ENCODE data around the gene FGF10. TPM values are rescaled to one million over a fixed set of nuclear protein-coding genes. Genes with fewer than 3 reads are reported as not detected.

The FGF10 gene
- total and polyA plus RNA-seq, 7 experiments from 2014 or later, result not detected

GRCh38 chr5:44332285-44332971, 56.8 kb downstream of the FGF10 start:
- no peak overlapping the region for H3K27ac ChIP-seq (ENCODE audit: low read depth, low read length)
- H3K27me3 Mint-ChIP-seq, result no peaks in the 10 kb centered on the region
- peaks cover 0 to 2% (median 0%) of the 10 kb centered on the region in 11 donors for H3K9me3 Mint-ChIP-seq
- H3K4me1 Mint-ChIP-seq, result no peaks in the 10 kb centered on the region
- H3K4me3 Mint-ChIP-seq, result no peak overlapping the region
- ATAC-seq, result no peak
- H3K27me3 ChIP-seq (ENCODE audit: control insufficient read depth in 2 of 2, insufficient read depth in 2 of 2, low read length in 2 of 2), result no peaks in the 10 kb centered on the region
- no peaks in the 10 kb centered on the region for H3K9me3 ChIP-seq (ENCODE audit: control insufficient read depth in 2 of 3, low read length in 3 of 3)
- no peaks in the 10 kb centered on the region for H3K36me3 Mint-ChIP-seq
- no peak overlapping the region for H3K27ac Mint-ChIP-seq
- no peaks in the 10 kb centered on the region for H3K4me1 ChIP-seq (ENCODE audit: control insufficient read depth in 2 of 2, insufficient read depth in 2 of 2, low read length in 2 of 2)
- CTCF ChIA-PET, result no interaction called here
- intact Hi-C loops (cut with micrococcal nuclease), result no loop called here
- DNase-seq, result no peak
- POLR2A ChIA-PET, result no interaction called here
- no peak overlapping the region for H3K4me3 ChIP-seq (ENCODE audit: low read length)
- no peaks in the 10 kb centered on the region for H3K36me3 ChIP-seq (ENCODE audit: control insufficient read depth in 2 of 3, insufficient read depth in 3 of 3, low read length in 3 of 3)

- Mint-ChIP-seq H3K27me3 (no peaks in the 10 kb centered on the region), H3K4me1 (no peaks in the 10 kb centered on the region), H3K9me3 (peaks cover 0 to 2% (median 0%) of the 10 kb centered on the region in 11 donors), H3K4me3 (no peak overlapping the region), H3K27ac (no peak overlapping the region), H3K36me3 (no peaks in the 10 kb centered on the region)
- intact Hi-C loops (cut with micrococcal nuclease), result no loop called here
- Histone ChIP-seq H3K9me3 (ENCODE audit: control insufficient read depth in 2 of 3, low read length in 3 of 3) (no peaks in the 10 kb centered on the region), H3K36me3 (ENCODE audit: control insufficient read depth in 2 of 3, insufficient read depth in 3 of 3, low read length in 3 of 3) (no peaks in the 10 kb centered on the region), H3K4me3 (ENCODE audit: low read length) (no peak overlapping the region), H3K4me1 (ENCODE audit: control insufficient read depth in 2 of 2, insufficient read depth in 2 of 2, low read length in 2 of 2) (no peaks in the 10 kb centered on the region), H3K27me3 (ENCODE audit: control insufficient read depth in 2 of 2, insufficient read depth in 2 of 2, low read length in 2 of 2) (no peaks in the 10 kb centered on the region), H3K27ac (ENCODE audit: low read depth, low read length) (no peak overlapping the region)
- ATAC-seq (no peak), DNase-seq (no peak)
- ChIA-PET POLR2A (no interaction called here), CTCF (no interaction called here)
Measured at GRCh38 chr5:44331471-44332050, 57.7 kb downstream of the FGF10 start.

GRCh38 chr5:44329716-44330115, 59.5 kb downstream of the FGF10 start:
- Histone ChIP-seq H3K4me1 (ENCODE audit: control insufficient read depth in 2 of 2, insufficient read depth in 2 of 2, low read length in 2 of 2) (no peaks in the 10 kb centered on the region), H3K36me3 (ENCODE audit: control insufficient read depth in 2 of 3, insufficient read depth in 3 of 3, low read length in 3 of 3) (no peaks in the 10 kb centered on the region), H3K9me3 (ENCODE audit: control insufficient read depth in 2 of 3, low read length in 3 of 3) (no peaks in the 10 kb centered on the region), H3K27ac (ENCODE audit: low read depth, low read length) (no peak overlapping the region), H3K27me3 (ENCODE audit: control insufficient read depth in 2 of 2, insufficient read depth in 2 of 2, low read length in 2 of 2) (no peaks in the 10 kb centered on the region), H3K4me3 (ENCODE audit: low read length) (no peak overlapping the region)
- H3K9me3 Mint-ChIP-seq, result peaks cover 0 to 5% (median 0%) of the 10 kb centered on the region in 11 donors
- no peaks in the 10 kb centered on the region for H3K4me1 Mint-ChIP-seq
- intact Hi-C loops (cut with micrococcal nuclease), result no loop called here
- CTCF ChIA-PET, result no interaction called here
- no peaks in the 10 kb centered on the region for H3K27me3 Mint-ChIP-seq
- POLR2A ChIA-PET, result no interaction called here
- no peak overlapping the region for H3K4me3 Mint-ChIP-seq
- no peak overlapping the region for H3K27ac Mint-ChIP-seq
- no peak for ATAC-seq
- H3K36me3 Mint-ChIP-seq, result no peaks in the 10 kb centered on the region
- no peak for DNase-seq

GRCh38 chr5:44321144-44321725, 68.0 kb downstream of the FGF10 start:
- Histone ChIP-seq H3K9me3 (ENCODE audit: control insufficient read depth in 2 of 3, low read length in 3 of 3) (no peaks in the 10 kb centered on the region), H3K36me3 (ENCODE audit: control insufficient read depth in 2 of 3, insufficient read depth in 3 of 3, low read length in 3 of 3) (no peaks in the 10 kb centered on the region), H3K4me1 (ENCODE audit: control insufficient read depth in 2 of 2, insufficient read depth in 2 of 2, low read length in 2 of 2) (no peaks in the 10 kb centered on the region), H3K27ac (ENCODE audit: low read depth, low read length) (no peak overlapping the region), H3K27me3 (ENCODE audit: control insufficient read depth in 2 of 2, insufficient read depth in 2 of 2, low read length in 2 of 2) (no peaks in the 10 kb centered on the region), H3K4me3 (ENCODE audit: low read length) (no peak overlapping the region)
- Mint-ChIP-seq H3K4me3 (no peak overlapping the region), H3K36me3 (no peaks in the 10 kb centered on the region), H3K4me1 (no peaks in the 10 kb centered on the region), H3K9me3 (peaks cover 0 to 11% (median 2%) of the 10 kb centered on the region in 11 donors), H3K27ac (no peak overlapping the region), H3K27me3 (no peaks in the 10 kb centered on the region)
- ATAC-seq (no peak), DNase-seq (no peak)
- POLR2A ChIA-PET, result no interaction called here
- CTCF ChIA-PET, result no interaction called here
- intact Hi-C loops (cut with micrococcal nuclease), result no loop called here

GRCh38 chr5:44320188-44320587, 69.0 kb downstream of the FGF10 start:
- ATAC-seq (no peak), DNase-seq (no peak)
- ChIA-PET CTCF (no interaction called here), POLR2A (no interaction called here)
- Histone ChIP-seq H3K36me3 (ENCODE audit: control insufficient read depth in 2 of 3, insufficient read depth in 3 of 3, low read length in 3 of 3) (no peaks in the 10 kb centered on the region), H3K4me1 (ENCODE audit: control insufficient read depth in 2 of 2, insufficient read depth in 2 of 2, low read length in 2 of 2) (no peaks in the 10 kb centered on the region), H3K4me3 (ENCODE audit: low read length) (no peak overlapping the region), H3K9me3 (ENCODE audit: control insufficient read depth in 2 of 3, low read length in 3 of 3) (no peaks in the 10 kb centered on the region), H3K27me3 (ENCODE audit: control insufficient read depth in 2 of 2, insufficient read depth in 2 of 2, low read length in 2 of 2) (no peaks in the 10 kb centered on the region), H3K27ac (ENCODE audit: low read depth, low read length) (no peak overlapping the region)
- H3K36me3 Mint-ChIP-seq, result no peaks in the 10 kb centered on the region
- intact Hi-C loops (cut with micrococcal nuclease), result no loop called here
- peaks cover 0 to 11% (median 2%) of the 10 kb centered on the region in 11 donors for H3K9me3 Mint-ChIP-seq
- no peaks in the 10 kb centered on the region for H3K27me3 Mint-ChIP-seq
- H3K4me1 Mint-ChIP-seq, result no peaks in the 10 kb centered on the region
- H3K4me3 Mint-ChIP-seq, result no peak overlapping the region
- H3K27ac Mint-ChIP-seq, result no peak overlapping the region

GRCh38 chr5:44318883-44319282, 70.3 kb downstream of the FGF10 start:
- Mint-ChIP-seq H3K4me3 (no peak overlapping the region), H3K4me1 (no peaks in the 10 kb centered on the region), H3K27me3 (no peaks in the 10 kb centered on the region), H3K27ac (no peak overlapping the region), H3K9me3 (peaks cover 0 to 11% (median 2%) of the 10 kb centered on the region in 11 donors), H3K36me3 (no peaks in the 10 kb centered on the region)
- ATAC-seq, result no peak
- Histone ChIP-seq H3K27me3 (ENCODE audit: control insufficient read depth in 2 of 2, insufficient read depth in 2 of 2, low read length in 2 of 2) (no peaks in the 10 kb centered on the region), H3K27ac (ENCODE audit: low read depth, low read length) (no peak overlapping the region), H3K4me3 (ENCODE audit: low read length) (no peak overlapping the region), H3K9me3 (ENCODE audit: control insufficient read depth in 2 of 3, low read length in 3 of 3) (no peaks in the 10 kb centered on the region), H3K4me1 (ENCODE audit: control insufficient read depth in 2 of 2, insufficient read depth in 2 of 2, low read length in 2 of 2) (no peaks in the 10 kb centered on the region), H3K36me3 (ENCODE audit: control insufficient read depth in 2 of 3, insufficient read depth in 3 of 3, low read length in 3 of 3) (no peaks in the 10 kb centered on the region)
- intact Hi-C loops (cut with micrococcal nuclease), result no loop called here
- ChIA-PET CTCF (no interaction called here), POLR2A (no interaction called here)
- DNase-seq, result no peak

GRCh38 chr5:44312374-44312773, 76.8 kb downstream of the FGF10 start:
- Histone ChIP-seq H3K9me3 (ENCODE audit: control insufficient read depth in 2 of 3, low read length in 3 of 3) (no peaks in the 10 kb centered on the region), H3K4me3 (ENCODE audit: low read length) (no peak overlapping the region), H3K36me3 (ENCODE audit: control insufficient read depth in 2 of 3, insufficient read depth in 3 of 3, low read length in 3 of 3) (no peaks in the 10 kb centered on the region), H3K27me3 (ENCODE audit: control insufficient read depth in 2 of 2, insufficient read depth in 2 of 2, low read length in 2 of 2) (no peaks in the 10 kb centered on the region), H3K4me1 (ENCODE audit: control insufficient read depth in 2 of 2, insufficient read depth in 2 of 2, low read length in 2 of 2) (no peaks in the 10 kb centered on the region), H3K27ac (ENCODE audit: low read depth, low read length) (no peak overlapping the region)
- Mint-ChIP-seq H3K27me3 (no peaks in the 10 kb centered on the region), H3K27ac (no peak overlapping the region), H3K9me3 (peaks cover 0 to 19% (median 2%) of the 10 kb centered on the region in 11 donors), H3K36me3 (no peaks in the 10 kb centered on the region), H3K4me3 (no peak overlapping the region), H3K4me1 (no peaks in the 10 kb centered on the region)
- DNase-seq (no peak), ATAC-seq (no peak)
- CTCF ChIA-PET, result no interaction called here
- POLR2A ChIA-PET, result no interaction called here
- intact Hi-C loops (cut with micrococcal nuclease), result no loop called here
